K562 treated with DMSO at 1 percent for 24 hours (cell line): Measurements from ENCODE around the gene POP4. TPM values are rescaled to one million over a fixed set of nuclear protein-coding genes. Genes with fewer than 3 reads are reported as not detected.

Source experiments
- total RNA-seq: library from RNA; unstranded; fragments of 300-600 nt; gene quantifications from 2 replicates; pipeline ENCODE4 v1.2.3, GENCODE V29; 2022; ENCODE audit warnings: low read depth; ENCODE audit not compliant: insufficient read depth

POP4 gene
- total RNA-seq, result 78.1 and 85.9 TPM in 2 replicates

GRCh38 chr19:29605653-29606419 is at the start of gene POP4:
Gene POP4 (plus strand): TSS chr19:29606283. CDS start chr19:29606319, 36 bp downstream.

GRCh38 chr19:29665215-29665825 is 59.2 kb downstream of the POP4 start, which contains the start of gene PLEKHF1:
Gene PLEKHF1 (plus strand): TSS chr19:29665461. CDS start chr19:29673840, 8,379 bp downstream.

Other genes starting within 250 kb of the POP4 start
- not detected in 2 replicates for gene VSTM2B, start 80.3 kb upstream of the POP4 start, total RNA-seq
- gene PLEKHF1, start 59.2 kb downstream of the POP4 start, total RNA-seq, result 77.9 and 83.3 TPM in 2 replicates
- 19.1 and 21.2 TPM in 2 replicates for gene C19orf12, start 109.0 kb downstream of the POP4 start, total RNA-seq
- 14.6 and 15.6 TPM in 2 replicates for gene CCNE1, start 205.7 kb downstream of the POP4 start, total RNA-seq